HG03139 (cell line): Measurements from ENCODE around the gene SPTAN1.

ENCODE experiments used
- ATAC-seq: cut with Tn5 transposase; IDR thresholded peaks from one replicate; pipeline ENCODE4 v1.9.1; 2021; ENCODE audit not compliant: unreplicated experiment

The SPTAN1 gene

DNA sequence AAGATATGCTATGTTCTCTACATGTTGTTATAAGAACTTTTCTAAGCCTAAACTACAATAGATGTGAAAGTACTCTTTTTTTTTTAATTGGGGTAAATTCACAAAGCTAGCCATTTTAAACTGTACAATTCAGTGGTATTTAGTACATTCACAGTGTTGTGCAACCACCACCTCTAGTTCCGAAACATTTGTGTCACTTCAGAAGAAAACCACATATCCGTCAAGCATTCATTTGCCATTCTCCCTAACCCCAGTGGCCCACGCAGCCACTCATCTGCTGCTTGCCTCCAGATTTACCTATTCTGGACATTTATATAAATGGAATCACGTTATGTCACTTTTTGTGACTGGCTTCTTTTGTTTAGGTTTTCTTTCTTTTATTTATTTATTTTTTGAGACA, 43.1 kb downstream of the SPTAN1 start:
- no peak for ATAC-seq

DNA sequence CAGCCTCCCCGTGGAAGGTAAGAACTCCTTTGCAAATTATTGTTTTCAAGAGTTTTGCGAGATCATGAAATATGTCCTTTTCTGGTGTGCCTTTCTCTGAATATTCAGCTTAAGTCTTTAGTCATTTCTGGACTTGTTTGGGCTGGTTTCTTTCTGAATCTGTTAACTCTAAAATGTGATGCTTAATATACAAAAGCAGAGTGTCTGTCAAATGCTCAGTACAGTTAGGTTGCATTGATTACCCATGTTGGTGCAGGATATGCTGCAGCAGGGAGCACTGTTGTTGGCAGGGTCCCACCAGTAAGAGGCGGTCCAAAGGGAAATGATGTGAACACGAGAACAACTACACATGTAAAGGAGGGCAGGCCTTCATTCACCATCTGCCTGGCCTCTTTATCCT, 47.7 kb downstream of the SPTAN1 start:
- ATAC-seq: no peak

DNA sequence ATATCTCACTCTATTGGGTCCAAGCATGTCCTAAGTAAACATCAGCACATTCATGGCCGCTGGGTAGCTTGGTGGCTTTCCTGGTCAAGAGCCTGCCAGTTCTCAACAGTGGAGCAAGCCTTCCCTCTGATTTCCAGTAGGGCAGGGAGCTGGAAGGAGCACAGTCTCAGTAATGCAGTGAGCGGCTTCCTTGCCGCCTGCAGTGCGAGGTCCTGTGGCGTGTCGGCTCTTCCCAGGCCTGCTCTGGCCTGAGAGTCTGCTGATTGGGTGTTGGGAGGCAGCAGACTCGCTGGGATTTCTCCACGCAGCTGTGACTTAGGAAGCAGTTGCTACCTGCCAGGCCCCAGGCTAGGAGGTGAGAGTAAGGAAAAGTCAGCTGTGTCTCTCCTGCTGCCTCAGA, 51.3 kb downstream of the SPTAN1 start:
- ATAC-seq: no peak

DNA sequence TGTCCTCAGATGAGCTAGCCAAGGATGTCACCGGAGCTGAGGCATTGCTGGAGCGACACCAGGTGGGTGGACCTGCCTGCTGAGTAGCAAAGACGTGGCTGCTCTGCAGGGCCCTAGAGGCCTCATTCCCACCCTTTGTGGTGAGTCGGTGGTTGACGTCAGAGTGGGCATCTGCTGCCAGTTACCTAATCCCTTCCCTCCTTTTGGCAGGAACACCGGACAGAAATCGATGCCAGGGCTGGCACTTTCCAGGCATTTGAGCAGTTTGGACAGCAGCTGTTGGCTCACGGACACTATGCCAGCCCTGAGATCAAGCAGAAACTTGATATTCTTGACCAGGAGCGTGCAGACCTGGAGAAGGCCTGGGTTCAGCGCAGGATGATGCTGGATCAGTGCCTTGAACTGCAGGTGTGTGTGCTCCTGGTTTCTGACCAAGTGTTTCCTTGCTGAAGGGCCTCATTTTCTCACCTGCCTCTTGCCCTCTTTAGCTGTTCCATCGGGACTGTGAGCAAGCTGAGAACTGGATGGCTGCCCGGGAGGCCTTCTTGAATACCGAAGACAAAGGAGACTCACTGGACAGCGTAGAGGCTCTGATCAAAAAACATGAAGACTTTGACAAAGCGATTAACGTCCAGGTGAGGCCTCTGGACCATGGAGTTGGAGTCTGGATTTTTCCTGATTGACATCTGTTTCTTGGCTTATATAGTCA, 55.4 kb downstream of the SPTAN1 start:
- ATAC-seq: no peak

GRCh38 chr9:128610897-128611296, 58.5 kb downstream of the SPTAN1 start:
- ATAC-seq: no peak

DNA sequence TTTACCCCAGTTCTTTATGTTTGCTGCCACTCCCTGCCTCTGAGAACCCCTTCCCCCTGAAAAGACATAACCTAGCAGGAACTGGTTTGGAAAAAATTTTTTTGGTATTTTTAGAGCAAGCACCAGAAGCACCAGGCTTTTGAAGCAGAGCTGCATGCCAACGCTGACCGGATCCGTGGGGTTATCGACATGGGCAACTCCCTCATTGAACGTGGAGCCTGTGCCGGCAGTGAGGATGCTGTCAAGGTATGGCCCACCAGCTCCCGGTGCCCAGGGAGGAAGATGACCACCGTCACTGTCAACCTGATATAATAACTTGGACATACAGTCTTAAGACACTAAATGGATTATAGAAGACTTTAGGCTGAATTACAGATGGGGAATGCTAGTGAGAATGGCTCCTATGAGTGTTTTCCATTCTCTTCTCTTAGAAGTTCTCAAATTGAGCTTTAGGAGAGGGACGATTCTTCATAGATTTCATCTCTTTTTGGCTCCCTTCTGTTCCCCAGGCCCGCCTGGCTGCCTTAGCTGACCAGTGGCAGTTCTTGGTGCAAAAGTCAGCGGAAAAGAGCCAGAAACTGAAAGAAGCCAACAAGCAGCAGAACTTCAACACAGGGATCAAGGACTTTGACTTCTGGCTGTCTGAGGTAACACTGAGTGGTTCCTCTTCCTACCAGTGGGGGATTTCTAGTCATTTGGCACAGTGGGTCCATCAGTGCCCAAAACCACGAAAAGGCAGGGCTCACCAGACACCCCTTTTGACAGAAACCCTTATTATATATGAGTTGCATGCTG, 59.4 kb downstream of the SPTAN1 start:
- ATAC-seq: no peak

GRCh38 chr9:128614728-128615127, 62.3 kb downstream of the SPTAN1 start:
- no peak for ATAC-seq

GRCh38 chr9:128615571-128615970, 63.2 kb downstream of the SPTAN1 start:
- ATAC-seq: no peak

- ATAC-seq: no peak
These were observed 65.6 kb downstream of the SPTAN1 start for GRCh38 chr9:128617943-128618342.

GRCh38 chr9:128619127-128619526, 66.7 kb downstream of the SPTAN1 start:
- ATAC-seq: no peak

DNA sequence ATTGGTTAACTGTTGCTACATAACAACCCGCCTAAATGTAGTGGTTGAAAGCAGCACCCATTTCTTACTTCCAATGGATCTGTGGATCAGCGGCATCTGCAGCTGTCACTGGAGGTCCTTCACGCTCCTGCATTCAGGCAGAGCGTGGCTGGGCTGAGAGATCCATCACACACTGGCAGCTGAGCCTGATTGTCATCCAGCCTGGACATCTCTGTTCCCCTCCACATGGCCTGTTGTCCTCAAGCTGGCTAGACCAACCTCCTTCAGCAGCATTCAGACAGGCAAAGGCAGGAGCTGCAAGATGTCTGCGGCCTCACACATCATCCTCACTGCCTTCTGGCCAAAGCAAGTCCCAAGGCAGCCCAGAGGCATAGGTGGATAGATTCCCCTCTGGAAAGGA, 67.4 kb downstream of the SPTAN1 start:
- ATAC-seq: no peak

GRCh38 chr9:128621730-128622455, 69.5 kb downstream of the SPTAN1 start:
- no peak for ATAC-seq

- no peak for ATAC-seq
These were observed 72.2 kb downstream of the SPTAN1 start for GRCh38 chr9:128624566-128624965.

DNA sequence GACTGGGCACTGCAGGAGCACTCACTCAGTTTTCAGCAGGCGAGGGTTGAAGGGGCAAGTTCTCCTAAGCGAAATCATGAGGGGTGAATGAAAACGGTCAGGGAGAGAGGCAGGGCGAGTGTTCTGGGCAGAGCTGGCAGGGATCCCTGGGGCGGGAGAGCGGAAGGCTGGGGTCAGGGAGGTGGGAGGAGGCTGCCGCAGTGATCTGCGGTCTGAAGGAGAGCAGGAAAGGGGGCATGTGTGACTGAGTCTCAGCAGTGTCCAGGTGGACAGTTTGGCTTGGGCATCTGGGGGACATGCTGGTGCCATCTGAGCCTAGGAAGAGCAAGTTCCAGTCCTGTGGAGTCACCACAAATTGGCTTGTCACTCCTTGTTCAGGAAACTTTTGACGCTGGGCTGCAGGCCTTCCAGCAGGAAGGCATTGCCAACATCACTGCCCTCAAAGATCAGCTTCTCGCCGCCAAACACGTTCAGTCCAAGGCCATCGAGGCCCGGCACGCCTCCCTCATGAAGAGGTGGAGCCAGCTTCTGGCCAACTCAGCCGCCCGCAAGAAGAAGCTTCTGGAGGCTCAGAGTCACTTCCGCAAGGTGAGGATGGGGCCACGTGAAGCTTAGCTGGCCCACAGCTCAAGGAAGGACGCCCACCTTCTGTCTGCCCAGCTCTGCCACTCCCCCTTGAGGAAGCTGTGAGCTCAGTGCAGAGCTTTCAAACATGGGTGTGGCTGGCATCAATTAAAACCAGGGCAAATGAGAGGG, 73.2 kb downstream of the SPTAN1 start:
- no peak for ATAC-seq

GRCh38 chr9:128626181-128626580, 73.8 kb downstream of the SPTAN1 start:
- ATAC-seq: no peak

GRCh38 chr9:128627127-128627715, 74.8 kb downstream of the SPTAN1 start:
- ATAC-seq: no peak

- no peak for ATAC-seq
These were observed 75.5 kb downstream of the SPTAN1 start for GRCh38 chr9:128627906-128628305.

DNA sequence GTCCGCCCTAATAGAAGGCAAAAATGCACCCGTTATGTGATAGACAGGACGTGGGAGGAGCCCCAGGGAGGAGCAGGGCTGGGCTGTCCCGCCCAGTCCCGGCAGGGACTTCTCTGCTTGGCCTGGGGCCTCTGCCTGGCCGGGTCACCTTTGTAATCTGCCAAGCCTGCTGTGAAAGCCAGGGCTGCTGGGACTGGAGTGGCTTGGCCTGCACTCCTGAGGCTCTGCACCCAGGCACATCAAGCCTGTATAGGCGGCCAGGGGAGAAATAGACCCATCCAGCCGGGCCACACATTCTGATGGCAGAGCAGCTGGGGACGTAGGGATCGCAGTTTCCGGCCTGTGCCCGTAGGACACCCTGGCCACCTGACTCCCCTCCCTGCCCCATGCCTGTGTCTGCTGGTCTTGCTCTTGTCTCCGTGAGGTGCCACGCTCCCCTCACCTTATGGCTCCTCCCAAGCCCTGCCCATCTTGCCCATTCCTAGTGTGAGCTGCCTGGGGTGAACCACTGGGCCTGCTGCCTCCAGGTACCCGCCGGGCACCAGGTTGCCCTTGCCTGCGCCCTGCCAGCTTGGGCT, 76.2 kb downstream of the SPTAN1 start:
- no peak for ATAC-seq

GRCh38 chr9:128629136-128629535, 76.7 kb downstream of the SPTAN1 start:
- ATAC-seq: no peak

- no peak for ATAC-seq
These were observed 77.6 kb downstream of the SPTAN1 start for GRCh38 chr9:128629852-128630545.
